K562 (cell line): ENCODE data around the gene ARHGAP30.

Source experiments
- DMBX1 ChIP-seq: fragments of 250-450 bp; sonication (Bioruptor Pico); IDR thresholded peaks from 2 replicates; pipeline ENCODE4 v1.8.0; 2022; ENCODE audit warnings: inconsistent platforms, mild to moderate bottlenecking, moderate library complexity, borderline replicate concordance
- EP300 ChIP-seq: IDR thresholded peaks from 2 replicates; pipeline ENCODE4 v1.6.1; 2012; ENCODE audit warnings: low read length, improper control_type of control experiment
- ZNF3 ChIP-seq: fragments of 250-450 bp; sonication (Bioruptor Pico); IDR thresholded peaks from 2 replicates; pipeline ENCODE4 v1.5.0; 2021; ENCODE audit warnings: mild to moderate bottlenecking, moderate library complexity
- TF ChIP-seq, protein P1 (sequence below): sonication (generic); formaldehyde crosslinking; IDR thresholded peaks from 2 replicates; pipeline ENCODE4 v1.8.1; 2022; ENCODE audit warnings: missing genetic modification reagents

DNA sequence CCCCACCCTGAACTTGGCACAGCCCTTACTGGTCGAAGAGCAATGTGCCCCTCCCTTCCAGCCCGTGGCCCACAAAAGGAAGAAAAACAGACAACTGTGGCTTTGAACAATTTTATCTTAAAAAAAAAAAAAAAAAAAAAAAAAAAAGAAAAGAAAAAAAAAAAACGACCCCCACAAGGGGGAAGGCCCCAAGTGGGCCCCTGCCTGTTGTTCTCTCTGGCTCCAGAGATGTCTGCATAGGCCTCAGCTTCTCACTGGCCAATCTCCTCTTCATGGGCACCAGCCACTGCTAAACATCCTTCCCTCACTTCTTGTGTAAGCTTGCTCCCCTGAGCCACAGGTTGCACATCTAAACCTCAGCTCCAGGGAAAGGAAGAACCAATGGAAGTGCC lies 30.5 kb downstream of the ARHGAP30 start:
- TF ChIP-seq ZNF3 (CRISPR knock-in tag) (no peak), EP300 (no peak), DMBX1 (CRISPR knock-in tag) (no peak)
- TF ChIP-seq, protein P1, sequence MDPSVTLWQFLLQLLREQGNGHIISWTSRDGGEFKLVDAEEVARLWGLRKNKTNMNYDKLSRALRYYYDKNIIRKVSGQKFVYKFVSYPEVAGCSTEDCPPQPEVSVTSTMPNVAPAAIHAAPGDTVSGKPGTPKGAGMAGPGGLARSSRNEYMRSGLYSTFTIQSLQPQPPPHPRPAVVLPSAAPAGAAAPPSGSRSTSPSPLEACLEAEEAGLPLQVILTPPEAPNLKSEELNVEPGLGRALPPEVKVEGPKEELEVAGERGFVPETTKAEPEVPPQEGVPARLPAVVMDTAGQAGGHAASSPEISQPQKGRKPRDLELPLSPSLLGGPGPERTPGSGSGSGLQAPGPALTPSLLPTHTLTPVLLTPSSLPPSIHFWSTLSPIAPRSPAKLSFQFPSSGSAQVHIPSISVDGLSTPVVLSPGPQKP (CRISPR knock-in tag), result no peak
